Activated CD4-positive, alpha-beta T cell treated with anti-CD3 and anti-CD28 coated beads for 1 hour (primary cell): ENCODE data around the gene PTGFR.

Experiments
- DNase-seq: peaks from one replicate; pipeline ENCODE4 v3.0.0-alpha.2; 2020

PTGFR gene

GRCh38 chr1:78522136-78522535 lies 31.4 kb downstream of the PTGFR start:
- no peak for DNase-seq

GRCh38 chr1:78526496-78526895 lies 35.7 kb downstream of the PTGFR start:
- DNase-seq, result no peak

- DNase-seq, result no peak
These were observed 36.9 kb downstream of the PTGFR start for GRCh38 chr1:78527706-78528105.

GRCh38 chr1:78533527-78533926 lies 42.8 kb downstream of the PTGFR start:
- no peak for DNase-seq

GRCh38 chr1:78535286-78535685 lies 44.5 kb downstream of the PTGFR start:
- no peak for DNase-seq

- DNase-seq, result no peak
These were observed 45.7 kb downstream of the PTGFR start for GRCh38 chr1:78536427-78536826.

GRCh38 chr1:78540048-78540447 lies 49.3 kb downstream of the PTGFR start:
- DNase-seq, result no peak

- no peak for DNase-seq
These were observed 50.7 kb downstream of the PTGFR start for GRCh38 chr1:78541479-78541878.

- DNase-seq, result no peak
These were observed 53.3 kb downstream of the PTGFR start for GRCh38 chr1:78543941-78544643.

- no peak for DNase-seq
These were observed 56.3 kb downstream of the PTGFR start for GRCh38 chr1:78547081-78547480.

GRCh38 chr1:78549331-78549730 lies 58.6 kb downstream of the PTGFR start:
- no peak for DNase-seq

- DNase-seq, result no peak
These were observed 59.1 kb downstream of the PTGFR start for GRCh38 chr1:78549891-78550290.

GRCh38 chr1:78553859-78554258 lies 63.1 kb downstream of the PTGFR start:
- no peak for DNase-seq

- DNase-seq, result no peak
These were observed 64.1 kb downstream of the PTGFR start for GRCh38 chr1:78554840-78555239.

- DNase-seq, result no peak
These were observed 68.9 kb downstream of the PTGFR start for GRCh38 chr1:78559680-78560079.

- no peak for DNase-seq
These were observed 70.0 kb downstream of the PTGFR start for GRCh38 chr1:78560811-78561210.

GRCh38 chr1:78561856-78562255 lies 71.1 kb downstream of the PTGFR start:
- no peak for DNase-seq

- no peak for DNase-seq
These were observed 74.6 kb downstream of the PTGFR start for GRCh38 chr1:78565393-78565792.

GRCh38 chr1:78570539-78570938 lies 79.8 kb downstream of the PTGFR start:
- no peak for DNase-seq

- no peak for DNase-seq
These were observed 86.7 kb downstream of the PTGFR start for GRCh38 chr1:78577257-78578100.

GRCh38 chr1:78586572-78586971 lies 95.8 kb downstream of the PTGFR start:
- no peak for DNase-seq

- no peak for DNase-seq
These were observed 96.4 kb downstream of the PTGFR start for GRCh38 chr1:78587211-78587610.
